NCI-H526 treated with DMSO at 0.1 percent for 48 hours (cell line): ENCODE results near the gene TOR1AIP1.
A peak's percentile ranks its signal among the peaks of the same experiment; 100 is the strongest.

Experiments used
- DNase-seq: peaks from one replicate; lab custom pipeline; 2025; lab: John Stamatoyannopoulos, UW

Gene TOR1AIP1

DNA sequence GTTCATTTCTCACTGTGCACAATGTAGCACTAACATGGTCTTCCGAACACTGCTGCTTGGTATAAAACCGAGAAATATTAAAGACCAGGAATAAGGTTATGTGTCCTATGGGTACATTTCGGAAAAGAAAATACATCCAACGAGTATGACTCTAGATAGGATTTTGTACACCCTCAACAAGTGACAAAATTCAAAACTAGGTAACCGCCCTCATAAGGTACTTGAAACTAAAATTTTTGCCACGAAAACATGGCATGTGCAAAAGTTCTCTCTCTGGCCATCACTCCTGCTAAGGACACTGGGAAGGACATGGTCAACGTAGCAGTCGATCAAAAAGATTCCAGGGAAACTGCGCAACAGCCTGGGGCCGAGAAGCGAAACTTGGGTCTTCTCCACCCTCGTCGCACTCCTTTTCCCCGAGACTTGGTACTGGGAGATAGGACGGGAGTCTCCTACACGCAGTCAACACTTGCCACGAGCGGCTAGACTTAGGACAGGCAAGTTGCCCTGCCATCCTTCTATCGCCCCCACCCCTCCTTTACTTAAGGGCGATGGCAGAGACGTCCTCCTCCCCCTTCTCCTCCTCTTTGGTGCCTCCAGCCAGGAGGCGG lies 338 bp upstream of the TOR1AIP1 start:
- no peak for DNase-seq

DNA sequence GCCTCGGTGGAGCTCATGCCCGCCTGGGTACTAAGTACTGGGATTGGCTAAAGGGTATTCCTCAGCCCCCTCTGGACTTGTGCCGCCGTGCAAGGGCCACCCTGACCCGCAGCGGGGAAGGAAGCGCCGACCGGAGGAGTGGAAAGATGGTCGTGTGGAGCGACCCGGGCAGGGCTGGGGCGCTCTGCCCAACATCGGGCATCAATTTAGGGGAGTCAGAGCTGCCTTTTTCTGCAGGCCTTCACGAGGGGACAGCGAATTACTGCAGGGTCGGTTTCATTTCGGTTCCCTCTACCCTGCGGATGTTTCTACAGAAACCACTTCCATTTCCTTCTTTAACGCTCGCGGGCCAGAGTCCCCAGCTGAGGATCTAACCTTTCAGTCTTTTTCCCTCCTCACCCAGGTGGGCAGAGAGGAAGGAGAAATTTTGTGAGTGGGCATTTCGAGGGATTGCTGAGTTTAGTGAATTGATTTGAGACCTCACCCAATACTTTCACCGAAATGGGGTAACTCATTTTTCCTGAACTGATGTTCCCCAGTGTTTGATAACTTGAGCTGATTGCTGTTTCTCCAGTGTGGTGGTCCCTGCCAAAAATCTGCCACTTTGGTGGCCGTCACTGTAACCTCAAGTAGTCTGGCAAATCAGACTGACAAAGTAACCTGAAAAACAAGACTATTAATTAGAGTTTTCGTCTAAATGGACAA lies 1.1 kb downstream of the TOR1AIP1 start:
- DNase-seq = no peak

DNA sequence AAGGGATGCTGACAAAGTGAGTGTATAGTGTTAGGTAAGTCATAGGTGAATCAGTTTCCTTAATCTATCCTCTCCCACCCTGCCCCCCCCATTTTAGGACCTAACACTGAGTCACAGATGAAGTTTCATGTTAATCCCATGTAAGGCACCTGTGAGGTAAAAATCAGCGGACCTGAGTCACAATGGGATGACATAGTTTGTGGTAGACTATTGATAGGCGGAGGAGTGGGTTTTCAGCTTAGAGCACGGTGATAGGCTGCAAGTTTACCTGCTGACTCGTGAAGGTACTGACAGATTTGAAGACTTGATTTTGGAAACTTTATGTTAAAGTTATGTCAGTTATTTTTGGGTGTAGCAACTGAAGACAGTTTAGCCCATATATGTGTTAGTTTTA lies 1.7 kb downstream of the TOR1AIP1 start:
- peak; percentile 47 for DNase-seq

DNA sequence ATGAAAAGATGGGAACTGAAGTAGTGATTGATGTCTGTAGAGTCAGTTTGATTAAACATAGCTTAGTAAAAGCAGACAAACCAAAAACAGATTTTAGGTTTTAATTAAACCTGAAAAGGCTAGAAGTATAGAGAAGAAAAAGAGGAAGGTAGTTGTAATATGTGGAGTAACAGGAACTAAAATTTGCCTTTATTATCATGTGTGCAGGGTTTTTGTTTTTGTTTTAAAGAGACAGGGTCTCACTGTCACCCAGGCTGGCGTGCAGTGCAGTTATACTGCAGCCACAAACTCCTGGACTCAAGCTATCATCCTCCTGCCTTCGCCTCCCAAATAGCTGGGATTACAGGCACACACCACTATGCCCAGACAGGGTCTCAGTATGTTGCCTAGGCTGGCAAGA lies 6.0 kb downstream of the TOR1AIP1 start:
- DNase-seq = no peak

DNA sequence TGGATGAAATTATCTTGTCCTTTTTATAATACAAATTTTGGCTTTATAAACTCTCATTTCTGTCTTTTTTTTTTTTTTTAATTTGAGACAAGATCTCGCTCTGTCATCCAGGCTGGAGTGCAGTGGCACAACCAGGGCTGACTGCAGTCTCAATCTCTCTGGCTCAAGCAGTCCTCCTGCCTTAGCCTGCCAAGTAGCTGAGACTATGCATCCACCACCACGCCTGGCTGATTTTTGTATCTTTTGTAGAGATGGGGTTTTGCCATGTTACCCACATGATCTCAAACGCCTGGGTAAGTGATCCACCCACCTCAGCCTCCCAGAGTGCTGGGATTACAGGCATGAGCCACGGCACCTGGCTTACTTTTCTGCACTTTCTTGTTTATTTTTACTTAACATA lies 7.5 kb downstream of the TOR1AIP1 start:
- no peak for DNase-seq

DNA sequence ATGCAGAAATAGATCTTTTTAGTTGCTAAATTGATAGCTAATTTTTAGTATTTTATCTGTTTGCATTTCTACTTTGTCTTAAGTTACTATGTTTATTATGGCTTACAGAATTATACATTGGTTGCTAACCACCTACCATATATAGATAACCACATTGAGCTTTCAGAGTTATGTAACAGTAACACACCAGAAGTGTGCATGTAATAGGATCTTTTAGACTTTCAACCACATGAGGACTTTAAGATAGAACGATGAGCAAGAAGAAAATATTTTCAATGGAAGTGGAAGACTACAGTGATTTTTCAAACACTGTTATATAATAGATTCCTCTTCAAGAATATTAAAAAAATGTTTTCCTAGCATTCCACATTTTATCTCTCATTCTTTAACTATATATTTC lies 28.8 kb downstream of the TOR1AIP1 start:
- DNase-seq = no peak

DNA sequence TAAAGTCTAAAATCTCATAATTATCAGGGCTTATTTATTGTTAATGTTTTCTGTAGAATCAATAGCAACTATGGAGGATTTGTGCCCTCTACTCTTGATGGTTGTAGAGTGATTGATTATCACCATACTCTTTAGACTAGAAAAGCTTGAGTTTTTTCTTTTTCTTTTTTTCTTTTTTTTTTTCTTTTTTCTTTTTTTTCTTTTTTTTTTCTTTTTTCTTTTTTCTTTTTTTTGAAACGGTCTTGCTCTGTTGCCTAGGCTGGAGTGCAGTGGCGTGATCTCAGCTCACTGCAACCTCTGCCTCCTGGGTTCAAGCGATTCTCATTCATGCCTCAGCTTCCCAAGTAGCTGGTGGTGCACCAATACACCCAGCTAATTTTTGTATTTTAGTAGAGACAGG lies 29.7 kb downstream of the TOR1AIP1 start:
- no peak for DNase-seq

DNA sequence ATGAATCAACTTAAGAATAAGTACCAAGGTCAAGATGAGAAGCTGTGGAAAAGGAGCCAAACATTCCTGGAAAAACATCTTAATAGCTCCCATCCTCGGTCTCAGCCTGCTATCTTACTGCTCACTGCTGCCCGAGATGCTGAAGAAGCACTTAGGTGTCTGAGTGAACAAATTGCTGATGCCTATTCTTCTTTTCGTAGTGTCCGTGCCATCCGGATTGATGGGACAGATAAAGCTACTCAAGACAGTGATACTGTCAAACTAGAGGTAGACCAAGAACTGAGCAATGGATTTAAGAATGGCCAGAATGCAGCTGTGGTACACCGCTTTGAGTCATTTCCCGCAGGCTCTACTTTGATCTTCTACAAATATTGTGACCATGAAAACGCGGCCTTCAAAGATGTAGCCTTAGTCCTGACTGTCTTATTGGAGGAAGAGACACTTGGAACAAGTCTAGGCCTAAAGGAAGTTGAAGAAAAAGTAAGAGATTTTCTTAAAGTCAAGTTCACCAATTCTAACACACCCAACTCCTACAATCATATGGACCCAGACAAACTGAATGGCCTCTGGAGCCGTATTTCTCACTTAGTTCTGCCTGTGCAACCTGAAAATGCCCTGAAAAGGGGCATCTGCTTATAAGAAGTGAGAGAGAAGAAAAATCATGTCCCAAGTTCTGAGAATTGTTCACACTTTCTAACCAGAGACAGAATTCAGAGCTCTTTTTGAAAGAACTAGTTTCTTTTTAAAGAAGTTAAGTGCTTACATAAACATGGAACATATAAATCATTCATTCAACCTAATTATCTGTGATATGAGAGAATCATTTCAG lies 35.7 kb downstream of the TOR1AIP1 start:
- no peak for DNase-seq

DNA sequence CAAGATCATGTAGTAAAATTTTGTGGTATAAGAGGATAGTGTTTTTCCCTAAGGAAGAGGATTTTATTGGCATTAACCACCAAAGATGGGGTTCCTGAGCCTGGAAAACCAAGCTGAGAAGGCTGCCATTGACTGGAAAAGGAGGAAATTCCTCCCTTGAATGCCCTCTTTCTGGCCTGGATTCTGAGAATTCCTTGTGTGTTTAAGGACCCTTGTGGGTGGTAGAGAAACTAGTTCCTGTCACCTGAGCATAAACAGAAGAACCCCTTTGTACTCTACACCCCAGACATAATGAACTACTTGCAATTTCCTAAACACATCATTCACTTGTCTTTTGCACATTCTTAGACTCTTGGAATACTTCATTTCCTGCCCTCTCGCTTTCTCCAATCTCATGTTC lies 39.4 kb downstream of the TOR1AIP1 start:
- no peak for DNase-seq

DNA sequence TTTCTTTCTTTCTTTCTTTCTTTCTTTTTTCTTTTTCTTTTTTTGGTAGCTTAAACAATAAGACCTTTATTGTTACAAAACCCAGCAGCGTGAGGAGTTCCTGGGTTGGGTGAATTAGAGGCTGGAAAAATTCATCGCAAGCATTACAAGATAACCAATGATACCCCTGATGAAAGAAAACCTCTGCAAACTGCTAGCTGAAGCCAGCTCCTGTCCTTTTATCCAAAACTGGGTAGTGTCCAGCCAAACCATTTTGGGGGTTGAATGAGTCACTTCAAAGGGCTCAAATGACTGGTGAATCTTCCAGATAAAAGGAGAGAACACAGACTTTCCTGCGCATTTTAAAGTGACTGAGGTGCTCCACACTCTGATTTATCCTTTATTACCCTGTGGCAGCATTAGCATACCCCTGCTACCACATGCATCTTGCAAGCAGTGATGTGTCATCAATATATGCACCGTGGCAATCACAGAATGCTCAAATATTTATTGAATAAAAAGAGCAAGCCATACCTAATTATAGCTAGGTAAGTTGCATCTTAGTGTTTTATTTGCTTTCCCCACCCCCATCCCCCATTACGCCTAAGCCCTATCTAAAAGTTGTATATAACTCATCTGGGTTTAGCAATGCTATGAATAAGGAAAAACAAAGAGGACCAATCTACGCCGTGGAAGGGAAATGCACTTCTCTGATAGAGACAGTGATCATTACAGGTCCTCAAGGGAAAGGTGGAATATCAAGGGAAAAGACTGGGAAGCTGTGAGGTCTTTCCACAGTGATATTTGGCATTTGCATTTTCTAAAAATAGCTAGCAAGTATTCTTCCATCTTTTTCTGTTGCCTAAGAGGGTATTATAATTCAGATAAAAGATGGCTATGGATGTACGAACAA lies 40.1 kb downstream of the TOR1AIP1 start:
- no peak for DNase-seq

DNA sequence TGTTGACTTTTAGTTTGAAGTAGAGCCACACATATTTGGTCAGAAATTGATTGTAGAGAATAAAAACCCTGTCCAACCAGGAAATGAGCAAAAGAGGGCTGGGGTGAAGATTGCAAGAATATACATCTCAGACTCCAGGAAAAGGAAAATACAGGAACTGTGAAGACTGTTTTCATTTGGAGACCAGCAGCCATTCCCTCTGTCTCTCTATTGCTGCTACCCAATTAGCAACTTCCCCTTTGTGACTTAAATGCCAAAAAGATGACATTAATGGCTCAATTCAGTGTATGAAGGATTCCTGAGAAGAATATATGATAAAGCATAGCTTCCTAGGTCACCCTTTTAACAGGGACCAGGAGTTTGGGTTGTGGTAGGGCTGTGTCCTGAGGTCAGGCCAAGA lies 40.9 kb downstream of the TOR1AIP1 start:
- DNase-seq = no peak

DNA sequence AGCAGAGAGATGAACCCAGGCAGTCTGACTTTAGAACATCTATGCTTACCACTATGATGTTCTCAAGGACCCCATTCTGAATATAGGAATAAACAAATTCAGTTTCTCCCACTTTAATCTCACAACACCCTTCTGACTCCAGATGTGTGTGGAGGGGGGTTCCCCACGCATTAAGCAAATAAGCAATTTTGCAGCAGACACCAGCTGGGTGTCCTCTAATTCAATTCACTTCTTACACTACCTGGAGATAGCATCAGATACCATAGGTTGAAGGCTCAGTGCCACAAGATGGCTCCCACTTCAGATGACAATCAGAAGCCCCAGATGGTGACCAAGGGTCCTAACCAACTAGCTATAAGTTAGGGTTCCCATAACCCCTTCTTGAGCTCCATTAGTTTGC lies 42.2 kb downstream of the TOR1AIP1 start:
- no peak for DNase-seq

DNA sequence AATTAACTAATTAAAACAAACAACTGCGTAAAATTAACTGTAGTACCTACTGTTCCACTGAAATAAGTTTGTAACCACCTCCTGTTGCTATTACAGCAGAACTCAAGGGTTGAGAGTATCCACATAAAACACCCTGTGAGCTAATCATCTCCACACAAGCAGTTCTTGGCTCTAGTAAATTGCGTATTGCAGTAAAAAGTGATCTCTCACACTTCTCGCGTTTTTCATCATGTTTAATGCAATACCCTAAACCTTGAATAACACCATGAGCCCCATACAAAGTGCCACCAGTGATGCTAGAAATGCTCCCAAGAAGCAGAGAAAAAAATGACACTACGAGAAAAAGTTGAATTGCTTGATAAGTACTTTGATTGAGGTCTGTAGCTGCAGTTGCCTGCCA lies 43.2 kb downstream of the TOR1AIP1 start:
- DNase-seq = no peak

DNA sequence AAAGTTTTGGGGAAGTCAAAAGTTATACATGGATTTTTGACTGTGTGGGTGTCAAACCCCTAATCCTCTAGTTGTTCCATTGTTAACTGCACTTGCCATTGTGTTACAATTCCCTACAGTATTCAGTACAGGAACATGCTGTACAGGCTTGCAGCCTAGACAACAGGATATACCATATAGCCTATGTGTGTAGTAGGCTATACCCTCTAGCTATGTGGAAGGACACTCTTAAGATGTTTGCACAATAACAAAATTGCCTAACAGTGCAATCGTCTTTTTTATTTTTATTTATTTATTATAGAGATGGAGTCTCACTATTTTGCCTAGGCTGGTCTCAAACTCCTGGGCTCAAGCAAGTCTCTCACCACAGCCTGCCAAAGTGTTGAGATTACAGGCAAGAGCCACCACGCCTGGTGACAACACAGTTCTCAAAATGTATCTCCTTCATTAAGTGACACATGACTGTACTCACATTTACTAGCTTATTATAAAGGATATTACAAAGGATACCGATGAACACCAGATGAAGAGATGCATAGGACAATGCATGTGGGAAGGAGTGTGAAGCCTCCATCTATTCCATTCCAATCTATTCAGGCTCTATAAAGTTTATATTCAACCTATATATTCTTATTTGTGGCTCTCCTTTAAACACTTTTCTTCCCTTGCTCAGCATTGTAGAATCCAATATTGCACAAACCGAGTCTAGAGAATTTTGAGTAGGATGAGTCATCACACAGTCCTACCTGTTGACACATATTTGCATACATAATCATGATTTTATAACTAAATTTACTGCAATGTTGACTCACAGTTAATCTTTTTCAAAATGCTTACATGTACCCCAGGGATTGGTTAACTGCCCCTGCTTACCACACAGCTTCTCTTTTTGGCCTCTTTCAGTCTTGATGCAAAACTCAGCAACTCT lies 44.1 kb downstream of the TOR1AIP1 start:
- peak; percentile 31 for DNase-seq

DNA sequence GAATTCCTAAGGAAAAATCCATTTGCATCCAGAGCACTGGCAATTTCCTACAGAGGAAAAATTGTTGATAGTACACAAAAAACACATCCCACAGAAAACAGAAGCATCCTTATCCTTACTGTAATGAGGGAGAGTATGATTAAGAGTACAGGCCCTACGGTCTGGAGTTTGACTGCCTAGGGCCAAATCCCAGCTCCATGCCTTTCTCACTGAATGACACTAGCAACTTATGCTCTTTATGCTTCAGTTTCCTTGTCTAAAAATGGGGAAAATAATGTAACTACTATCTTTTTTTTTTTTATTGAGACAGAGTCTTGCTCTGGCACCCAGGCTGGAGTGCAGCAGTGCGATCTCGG lies 44.7 kb downstream of the TOR1AIP1 start:
- DNase-seq = no peak

DNA sequence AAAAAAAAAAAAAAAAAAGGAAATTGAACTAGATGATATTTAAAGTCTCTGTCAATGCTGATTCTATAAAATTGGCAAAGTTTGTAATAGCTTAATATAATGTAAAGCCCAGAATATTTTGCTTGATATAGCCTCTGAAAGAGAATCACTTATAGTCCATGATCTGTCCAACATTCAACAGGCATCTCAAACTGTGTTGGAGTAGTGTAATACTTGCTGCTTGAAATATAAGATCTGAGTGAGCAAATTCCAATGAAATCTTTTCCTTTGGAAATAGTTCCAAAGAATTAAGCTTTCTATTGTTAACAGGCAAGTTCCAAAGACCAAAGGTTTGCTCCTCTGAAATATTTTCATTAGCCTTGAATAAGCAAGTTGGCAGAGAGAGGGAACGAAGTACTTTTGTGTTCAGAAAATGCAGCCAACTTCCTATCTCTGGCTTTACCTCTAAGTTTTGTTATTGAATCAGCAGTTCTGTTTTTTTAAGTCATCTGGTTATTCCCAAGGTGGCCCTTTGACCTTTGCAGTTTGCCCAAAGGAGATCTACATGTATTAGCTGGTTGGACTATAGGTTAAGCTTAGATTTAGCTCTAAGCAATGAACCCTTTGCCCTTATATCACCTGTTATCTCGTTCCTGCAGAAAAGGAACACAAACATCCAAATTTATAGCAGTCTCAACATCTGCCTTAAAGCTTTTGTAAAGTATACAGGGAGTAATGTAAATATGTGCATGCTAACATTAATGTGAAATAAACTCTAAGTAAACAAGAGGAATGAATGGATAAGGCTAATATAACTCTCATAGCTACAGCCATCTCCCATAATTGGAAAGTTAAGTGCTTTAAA lies 48.1 kb downstream of the TOR1AIP1 start:
- no peak for DNase-seq

DNA sequence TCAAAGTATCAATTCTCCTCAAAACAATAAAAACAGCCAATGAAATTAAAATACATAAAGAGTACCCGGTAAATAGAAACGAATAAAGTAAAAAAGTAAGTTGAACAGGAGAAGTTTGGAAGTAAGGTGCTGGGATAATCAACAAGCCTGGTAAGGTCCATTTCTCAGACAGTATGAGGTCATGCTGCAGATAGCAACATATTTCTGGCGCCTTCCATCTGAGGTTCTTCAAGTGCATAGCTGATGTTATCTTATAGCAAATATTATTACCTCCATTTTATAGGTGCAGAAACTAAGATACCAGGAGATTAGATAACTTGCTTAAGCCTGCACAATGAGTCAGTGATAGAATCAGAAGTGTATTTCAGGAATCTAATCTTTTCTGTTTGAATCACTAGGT lies 48.8 kb downstream of the TOR1AIP1 start:
- DNase-seq = no peak

DNA sequence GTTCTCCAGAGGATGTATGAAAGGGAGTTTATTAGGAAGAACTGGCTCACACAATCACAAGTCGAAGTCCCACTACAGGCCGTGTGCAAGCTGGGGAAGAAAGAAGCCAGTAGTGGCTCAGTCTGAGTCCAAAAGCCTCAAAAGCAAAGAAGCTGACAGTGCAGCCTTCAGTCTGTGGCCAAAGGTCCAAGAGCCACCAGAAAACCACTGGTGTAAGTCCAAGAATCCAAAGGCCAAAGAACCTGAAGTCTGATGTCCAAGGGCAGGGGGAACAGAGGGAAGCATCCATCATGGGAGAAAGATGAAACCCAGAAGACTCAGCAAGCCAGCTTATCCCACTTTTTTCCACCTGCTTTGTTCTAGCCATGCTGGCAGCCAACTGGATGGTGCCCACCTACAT lies 51.1 kb downstream of the TOR1AIP1 start:
- DNase-seq = no peak

DNA sequence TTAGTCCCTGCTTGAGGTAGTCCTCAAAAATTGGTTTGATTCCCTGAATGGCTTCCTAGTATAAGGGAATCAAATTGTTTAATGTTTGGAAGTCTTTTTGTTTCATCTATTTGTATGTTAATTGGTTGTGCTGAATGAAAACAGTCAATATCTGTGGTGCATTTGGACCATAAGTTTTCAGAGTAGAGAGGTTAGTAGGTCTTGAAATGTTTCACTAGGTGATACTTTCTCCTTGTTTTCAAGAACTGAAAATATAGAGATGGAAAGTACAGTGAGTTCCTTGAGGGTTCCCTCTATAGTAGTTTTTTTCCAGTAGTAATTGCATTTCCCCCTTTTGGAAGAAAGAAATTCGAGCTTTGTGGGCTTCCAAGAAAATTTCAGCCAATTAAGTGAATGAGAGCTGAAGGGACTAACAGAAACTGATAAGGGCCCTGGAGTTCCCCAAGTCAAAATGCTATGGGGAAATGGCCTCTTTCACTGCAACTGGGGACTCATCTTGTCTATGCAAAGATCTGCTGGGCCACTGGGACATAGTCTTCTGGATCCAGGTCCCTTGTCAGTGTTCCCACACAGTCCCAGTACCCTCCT lies 53.9 kb downstream of the TOR1AIP1 start:
- no peak for DNase-seq
